Neutrophil (primary cell): ENCODE measurements around the gene RNH1.

Source experiments
- H3K27ac ChIP-seq: fragments of 200-600 bp; sonication (generic); 2 replicates; pipeline ENCODE4 v1.5.1; 2016; ENCODE audit warnings: mild to moderate bottlenecking, moderate library complexity
- H3K27me3 ChIP-seq: fragments of 200-600 bp; sonication (generic); 2 replicates; pipeline ENCODE4 v1.6.0; 2016; ENCODE audit warnings: mild to moderate bottlenecking
- H3K36me3 ChIP-seq: fragments of 200-600 bp; sonication (generic); 2 replicates; pipeline ENCODE4 v1.5.1; 2017
- H3K4me1 ChIP-seq, 2 experiments: fragments of 200-600 bp in 1 of 2; sonication (generic) in 1 of 2; 1 replicate in 1 of 2; 2 replicates in 1 of 2; pipeline versions ENCODE4 v1.5.1 to v1.6.1; 2013 to 2016; ENCODE audit warnings: low read depth in 1 of 2, low read length in 1 of 2, mild to moderate bottlenecking in 1 of 2, moderate library complexity in 1 of 2; ENCODE audit not compliant: control insufficient read depth in 1 of 2, insufficient read depth in 1 of 2
- H3K4me3 ChIP-seq, 2 experiments: fragments of 200-600 bp in 1 of 2; sonication (generic) in 1 of 2; 1 replicate in 1 of 2; 2 replicates in 1 of 2; pipeline ENCODE4 v1.5.1; 2013 to 2016; ENCODE audit warnings: low read depth in 1 of 2, low read length in 1 of 2, mild to moderate bottlenecking in 1 of 2, moderate library complexity in 1 of 2
- H3K9me3 ChIP-seq: fragments of 200-600 bp; sonication (generic); 2 replicates; pipeline ENCODE4 v1.5.1; 2016
- TF ChIP-seq, protein P1 (sequence below): fragments of 200-600 bp; sonication (generic); IDR thresholded peaks from 2 replicates; pipeline ENCODE4 v1.5.1; 2016; ENCODE audit warnings: antibody characterized with exemption

RNH1 gene

GRCh38 chr11:487571-488021, 19.4 kb downstream of the RNH1 start:
- H3K4me3 ChIP-seq, result no peak overlapping the region
- TF ChIP-seq, protein P1, sequence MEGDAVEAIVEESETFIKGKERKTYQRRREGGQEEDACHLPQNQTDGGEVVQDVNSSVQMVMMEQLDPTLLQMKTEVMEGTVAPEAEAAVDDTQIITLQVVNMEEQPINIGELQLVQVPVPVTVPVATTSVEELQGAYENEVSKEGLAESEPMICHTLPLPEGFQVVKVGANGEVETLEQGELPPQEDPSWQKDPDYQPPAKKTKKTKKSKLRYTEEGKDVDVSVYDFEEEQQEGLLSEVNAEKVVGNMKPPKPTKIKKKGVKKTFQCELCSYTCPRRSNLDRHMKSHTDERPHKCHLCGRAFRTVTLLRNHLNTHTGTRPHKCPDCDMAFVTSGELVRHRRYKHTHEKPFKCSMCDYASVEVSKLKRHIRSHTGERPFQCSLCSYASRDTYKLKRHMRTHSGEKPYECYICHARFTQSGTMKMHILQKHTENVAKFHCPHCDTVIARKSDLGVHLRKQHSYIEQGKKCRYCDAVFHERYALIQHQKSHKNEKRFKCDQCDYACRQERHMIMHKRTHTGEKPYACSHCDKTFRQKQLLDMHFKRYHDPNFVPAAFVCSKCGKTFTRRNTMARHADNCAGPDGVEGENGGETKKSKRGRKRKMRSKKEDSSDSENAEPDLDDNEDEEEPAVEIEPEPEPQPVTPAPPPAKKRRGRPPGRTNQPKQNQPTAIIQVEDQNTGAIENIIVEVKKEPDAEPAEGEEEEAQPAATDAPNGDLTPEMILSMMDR, result no peak

DNA sequence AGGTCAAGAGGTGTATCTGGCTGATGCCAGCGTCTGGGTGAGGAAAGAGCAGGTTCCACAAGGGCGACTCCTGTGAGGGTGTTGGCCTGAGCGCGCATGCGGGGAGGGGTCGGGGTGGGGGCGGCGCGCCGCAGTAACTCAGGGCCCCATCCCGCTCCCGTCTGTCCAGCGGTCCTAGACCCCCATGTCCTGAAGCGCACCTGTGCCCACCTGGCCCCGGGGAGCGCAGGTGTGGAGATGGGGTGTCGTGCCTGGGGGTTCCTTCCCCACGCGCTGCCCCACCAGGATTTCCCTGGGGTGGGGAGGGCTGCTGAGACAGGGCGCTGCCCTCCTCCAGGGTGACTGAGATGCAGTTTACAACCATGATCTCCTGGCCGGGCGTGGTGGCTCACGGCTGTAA, 20.9 kb downstream of the RNH1 start:
- Histone ChIP-seq H3K27me3 (no peaks in the 10 kb centered on the region), H3K4me3 (no peak overlapping the region), H3K27ac (no peak overlapping the region), H3K36me3 (peaks cover 8% of the 10 kb centered on the region), H3K9me3 (no peaks in the 10 kb centered on the region), H3K4me1 (no peaks in the 10 kb centered on the region)
- TF ChIP-seq, protein P1, result no peak

More at GRCh38 chr11:487571-488021, 19.4 kb downstream of the RNH1 start:
- Histone ChIP-seq H3K9me3 (no peaks in the 10 kb centered on the region), H3K36me3 (peaks cover 11% of the 10 kb centered on the region), H3K4me1 (no peaks in the 10 kb centered on the region), H3K27me3 (no peaks in the 10 kb centered on the region), H3K27ac (no peak overlapping the region)

DNA sequence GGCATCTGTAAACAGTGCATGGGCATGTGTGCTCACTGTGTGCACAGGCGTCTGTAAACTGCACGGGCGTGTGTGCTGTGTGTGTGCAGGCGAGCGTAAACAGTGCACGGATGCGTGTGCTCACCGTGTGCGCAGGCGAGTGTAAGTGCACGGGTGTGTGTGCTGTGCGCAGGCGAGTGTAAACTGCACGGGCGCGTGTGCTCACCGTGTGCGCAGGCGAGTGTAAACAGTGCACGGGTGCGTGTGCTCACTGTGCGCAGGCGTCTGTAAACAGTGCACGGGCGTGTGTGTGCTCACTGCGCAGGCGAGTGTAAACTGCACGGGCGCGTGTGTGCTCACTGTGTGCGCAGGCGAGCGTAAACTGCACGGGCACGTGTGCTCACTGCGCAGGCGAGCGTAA, 22.4 kb downstream of the RNH1 start:
- H3K27me3 ChIP-seq, result no peaks in the 10 kb centered on the region
- TF ChIP-seq, protein P1, result no peak
- H3K4me1 ChIP-seq, result no peaks in the 10 kb centered on the region
- peaks cover 4% of the 10 kb centered on the region for H3K36me3 ChIP-seq
- H3K4me3 ChIP-seq, result no peak overlapping the region
- no peak overlapping the region for H3K27ac ChIP-seq
- no peaks in the 10 kb centered on the region for H3K9me3 ChIP-seq

GRCh38 chr11:479311-479710, 27.7 kb downstream of the RNH1 start:
- TF ChIP-seq, protein P1, result no peak
- Histone ChIP-seq H3K27me3 (no peaks in the 10 kb centered on the region), H3K4me3 (no peak overlapping the region), H3K9me3 (no peaks in the 10 kb centered on the region), H3K27ac (no peak overlapping the region), H3K36me3 (no peaks in the 10 kb centered on the region), H3K4me1 (no peaks in the 10 kb centered on the region)

GRCh38 chr11:477052-477715, 29.9 kb downstream of the RNH1 start:
- Histone ChIP-seq H3K9me3 (no peaks in the 10 kb centered on the region), H3K4me3 (no peak overlapping the region), H3K27ac (no peak overlapping the region), H3K4me1 (no peaks in the 10 kb centered on the region), H3K27me3 (no peaks in the 10 kb centered on the region), H3K36me3 (no peaks in the 10 kb centered on the region)
- TF ChIP-seq, protein P1, result no peak
